Body of pancreas (tissue), 4 donors: ENCODE results near the gene SNRNP48. TPM values are rescaled to one million over a fixed set of nuclear protein-coding genes. Genes with fewer than 3 reads are reported as not detected.

Experiments
- ATAC-seq: fragments of 150-250 bp; one replicate; pipeline ENCODE4 v1.9.1; 2016
- DNase-seq, 4 donors: peaks; one replicate each; pipeline ENCODE4 v3.0.0-alpha.2; 2019
- H3K27ac ChIP-seq, 4 donors: fragments of 200-600 bp; sonication (generic); 1 replicate in 3 of 4; 2 replicates in 1 of 4; pipeline versions ENCODE4 v1.5.1 to v1.6.1; 2016 to 2019; ENCODE audit warnings: mild to moderate bottlenecking in 1 of 4, mixed read lengths in 1 of 4, moderate library complexity in 1 of 4
- H3K27me3 ChIP-seq, 2 donors: fragments of 200-600 bp; sonication (generic); one replicate each; pipeline ENCODE4 v1.6.0; 2016; ENCODE audit warnings: mild to moderate bottlenecking in 1 of 2
- H3K36me3 ChIP-seq, 2 donors: fragments of 200-600 bp; sonication (generic); replicated peaks in 1 of 2; 2 replicates each; pipeline ENCODE4 v1.5.1; 2016; ENCODE audit warnings: low read depth in 2 of 2; ENCODE audit not compliant: insufficient read depth in 1 of 2
- H3K4me1 ChIP-seq: fragments of 200-600 bp; sonication (generic); one replicate; pipeline ENCODE4 v1.6.0; 2016
- H3K4me3 ChIP-seq, 2 donors: fragments of 200-600 bp; sonication (generic); 1 replicate in 1 of 2; 2 replicates in 1 of 2; pipeline ENCODE4 v1.5.1; 2016 to 2019
- H3K9me3 ChIP-seq, 3 donors: fragments of 200-600 bp; sonication (generic); 1 replicate in 2 of 3; 2 replicates in 1 of 3; pipeline ENCODE4 v1.5.1; 2016
- CTCF ChIP-seq, 7 experiments: fragments of 450-650 bp in 4 of 7; fragments of 200-600 bp in 3 of 7; sonication (generic) in 3 of 7; IDR thresholded peaks; one replicate each; pipeline ENCODE4 v1.5.1; 2016 to 2019; ENCODE audit warnings: antibody characterized with exemption in 7 of 7
- POLR2A ChIP-seq, 3 donors: fragments of 450-650 bp; IDR thresholded peaks; one replicate each; pipeline ENCODE4 v1.6.1; 2016; ENCODE audit warnings: antibody characterized with exemption in 3 of 3, mild to moderate bottlenecking in 2 of 3
- WGBS, 2 donors: methylation state at CpG; one replicate each; pipeline ENCODE4 v1.1.5; 2017; 5-methylcytosine and 5-hydroxymethylcytosine counted together
- intact Hi-C: fragments of 100-400 bp; cut with DNase I; formaldehyde crosslinking; loops from one replicate; pipeline ENCODE4 v1.15.1; 2023
- total RNA-seq, 2 donors: library from RNA; depleted of rRNA; stranded (reverse); fragments of >200 nt; gene quantifications; one replicate each; pipeline ENCODE4 v1.1.0, GENCODE V29; 2016

SNRNP48 gene
- total RNA-seq, 2 donors from 2014 or later: 8.6 to 18.7 TPM

DNA sequence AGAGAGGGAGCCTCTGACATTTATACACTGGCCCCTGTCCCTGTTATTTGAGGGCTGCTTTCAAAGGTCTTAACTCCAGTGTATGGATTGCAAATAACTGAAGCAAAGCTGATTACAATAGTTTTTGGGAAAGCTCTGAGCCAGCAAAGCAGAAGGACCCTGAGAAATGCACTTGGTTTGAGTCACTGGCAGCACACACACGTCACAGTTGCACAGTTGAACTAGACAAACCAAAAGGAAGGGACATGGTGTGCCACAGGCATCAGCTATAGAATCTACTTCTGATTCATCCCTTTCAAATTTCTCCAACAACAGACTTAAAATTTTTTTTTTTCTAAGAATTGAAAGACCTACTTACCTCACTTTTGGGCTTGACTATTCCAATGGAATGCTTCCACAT, 56.4 kb downstream of the SNRNP48 start:
- TF ChIP-seq CTCF (IDR thresholded peaks at IDR 0.05): no peak
- no peak for TF ChIP-seq POLR2A (IDR thresholded peaks at IDR 0.05)
- 71 to 80% methylated on average over 1 of the region's 1 CpG for WGBS, 2 donors
- DNase-seq (no peak), ATAC-seq (no peak)
- no peaks in the 10 kb centered on the region for H3K27me3 ChIP-seq
- H3K4me3 ChIP-seq: no peak overlapping the region
- H3K4me1 ChIP-seq: no peaks in the 10 kb centered on the region
- H3K9me3 ChIP-seq: no peaks in the 10 kb centered on the region
- H3K27ac ChIP-seq: no peak overlapping the region
- H3K36me3 ChIP-seq: no peaks in the 10 kb centered on the region
- intact Hi-C loops: no loop called here

DNA sequence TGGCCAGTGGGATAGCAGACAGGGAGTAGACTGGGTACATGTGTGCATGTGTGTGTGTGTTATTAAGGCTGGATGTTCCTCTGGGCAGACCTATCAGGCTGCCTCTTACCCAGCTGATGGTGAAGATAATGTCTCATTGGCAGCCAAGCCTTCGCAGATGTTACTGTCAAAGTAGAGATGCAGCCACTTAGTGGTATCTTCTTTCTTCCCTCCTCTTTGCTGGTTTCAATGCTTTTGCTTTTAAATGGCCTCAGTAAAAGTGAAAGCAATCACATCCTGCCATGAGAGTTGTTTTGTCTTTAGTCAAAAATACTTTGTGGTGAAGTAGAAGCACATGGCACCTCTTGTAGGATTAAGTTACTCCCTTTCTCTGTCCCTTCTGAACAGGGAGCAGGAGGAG, 57.5 kb downstream of the SNRNP48 start:
- Histone ChIP-seq H3K36me3 (no peaks in the 10 kb centered on the region), H3K9me3 (no peaks in the 10 kb centered on the region), H3K27me3 (no peaks in the 10 kb centered on the region), H3K4me1 (no peaks in the 10 kb centered on the region), H3K4me3 (no peak overlapping the region), H3K27ac (no peak overlapping the region)
- intact Hi-C loops: no loop called here
- DNase-seq (no peak), ATAC-seq (no peak)
- TF ChIP-seq CTCF (IDR thresholded peaks at IDR 0.05) (no peak), POLR2A (IDR thresholded peaks at IDR 0.05) (no peak)
- 87 to 92% methylated on average over 1 of the region's 1 CpG for WGBS, 2 donors

- Histone ChIP-seq H3K36me3 (no peaks in the 10 kb centered on the region), H3K27ac (no peak overlapping the region), H3K4me1 (no peaks in the 10 kb centered on the region), H3K4me3 (no peak overlapping the region), H3K27me3 (no peaks in the 10 kb centered on the region), H3K9me3 (no peaks in the 10 kb centered on the region)
- DNase-seq (no peak), ATAC-seq (no peak)
- WGBS, 2 donors: 73 to 75% methylated on average over 12 of the region's 12 CpGs
- TF ChIP-seq CTCF (IDR thresholded peaks at IDR 0.05): no peak
- no peak for TF ChIP-seq POLR2A (IDR thresholded peaks at IDR 0.05)
- intact Hi-C loops: no loop called here
Observed at GRCh38 chr6:7649037-7649810, 59.2 kb downstream of the SNRNP48 start.

DNA sequence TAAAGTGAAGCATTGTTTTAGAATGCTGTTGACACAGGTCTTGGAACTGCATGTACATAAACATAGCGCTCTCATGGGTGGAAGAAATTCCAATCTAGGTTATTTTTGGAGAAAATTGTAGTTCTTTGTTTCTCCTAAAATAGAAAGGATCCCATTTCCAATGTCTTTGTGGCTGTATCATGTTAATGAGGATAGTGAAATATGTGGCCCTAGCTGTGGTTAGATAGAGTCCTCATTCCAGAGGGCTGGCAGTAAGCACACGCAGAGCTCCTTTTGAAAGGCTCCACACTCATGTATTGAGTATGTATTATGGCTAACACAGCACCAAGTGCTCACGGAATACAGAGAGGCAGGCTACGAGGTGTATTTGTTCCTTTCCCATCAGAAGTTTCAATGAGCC, 60.9 kb downstream of the SNRNP48 start:
- Histone ChIP-seq H3K27ac (no peak overlapping the region), H3K27me3 (no peaks in the 10 kb centered on the region), H3K36me3 (no peaks in the 10 kb centered on the region), H3K9me3 (no peaks in the 10 kb centered on the region), H3K4me3 (no peak overlapping the region), H3K4me1 (no peaks in the 10 kb centered on the region)
- no peak for DNase-seq
- intact Hi-C loops: no loop called here
- no peak for ATAC-seq
- WGBS, 2 donors: 83 to 88% methylated on average over 4 of the region's 4 CpGs
- no peak for TF ChIP-seq CTCF (IDR thresholded peaks at IDR 0.05)
- TF ChIP-seq POLR2A (IDR thresholded peaks at IDR 0.05): no peak

GRCh38 chr6:7652957-7653356, 63.0 kb downstream of the SNRNP48 start:
- no peaks in the 10 kb centered on the region for H3K9me3 ChIP-seq
- 91 to 94% methylated on average over 3 of the region's 3 CpGs for WGBS, 2 donors
- no peaks in the 10 kb centered on the region for H3K27me3 ChIP-seq
- no peak for ATAC-seq
- no peak overlapping the region for H3K27ac ChIP-seq
- H3K4me1 ChIP-seq: no peaks in the 10 kb centered on the region
- no peak for TF ChIP-seq POLR2A (IDR thresholded peaks at IDR 0.05)
- no peak for TF ChIP-seq CTCF (IDR thresholded peaks at IDR 0.05)
- no peak overlapping the region for H3K4me3 ChIP-seq
- no peaks in the 10 kb centered on the region for H3K36me3 ChIP-seq
- intact Hi-C loops: no loop called here
- no peak for DNase-seq
